PC-9 (cell line): ENCODE measurements around the gene THEMIS2.

ENCODE experiments used
- EZH2 ChIP-seq: fragments of 200-600 bp; sonication (generic); IDR thresholded peaks from 2 replicates; pipeline ENCODE4 v1.8.0; 2017; ENCODE audit warnings: antibody characterized with exemption, low read depth
- TF ChIP-seq, protein P1 (sequence below): fragments of 200-600 bp; sonication (generic); conservative IDR thresholded peaks from 2 replicates; pipeline ENCODE4 v1.6.1; 2017; ENCODE audit warnings: mixed run types, antibody characterized with exemption, mild to moderate bottlenecking, moderate library complexity

DNA sequence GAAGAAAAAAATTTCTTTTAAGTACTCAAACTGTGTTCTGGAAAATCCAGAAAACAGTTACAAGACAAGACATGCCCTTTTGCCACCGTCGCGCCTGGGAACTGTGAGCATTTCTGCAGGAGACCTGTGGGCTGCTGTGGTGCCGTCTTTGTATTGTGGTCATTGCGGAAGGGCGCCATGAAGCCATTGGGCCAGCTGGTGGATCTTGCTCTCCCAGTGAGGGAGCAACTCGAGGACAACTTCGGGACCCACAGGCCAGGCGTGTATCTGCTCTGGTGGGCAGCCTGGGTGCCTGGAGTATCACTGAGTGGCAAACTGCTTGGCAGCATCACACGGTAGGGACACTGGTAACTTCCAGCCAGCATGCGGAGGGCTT lies 3.8 kb upstream of the THEMIS2 start:
- no peak for TF ChIP-seq EZH2
- TF ChIP-seq, protein P1, sequence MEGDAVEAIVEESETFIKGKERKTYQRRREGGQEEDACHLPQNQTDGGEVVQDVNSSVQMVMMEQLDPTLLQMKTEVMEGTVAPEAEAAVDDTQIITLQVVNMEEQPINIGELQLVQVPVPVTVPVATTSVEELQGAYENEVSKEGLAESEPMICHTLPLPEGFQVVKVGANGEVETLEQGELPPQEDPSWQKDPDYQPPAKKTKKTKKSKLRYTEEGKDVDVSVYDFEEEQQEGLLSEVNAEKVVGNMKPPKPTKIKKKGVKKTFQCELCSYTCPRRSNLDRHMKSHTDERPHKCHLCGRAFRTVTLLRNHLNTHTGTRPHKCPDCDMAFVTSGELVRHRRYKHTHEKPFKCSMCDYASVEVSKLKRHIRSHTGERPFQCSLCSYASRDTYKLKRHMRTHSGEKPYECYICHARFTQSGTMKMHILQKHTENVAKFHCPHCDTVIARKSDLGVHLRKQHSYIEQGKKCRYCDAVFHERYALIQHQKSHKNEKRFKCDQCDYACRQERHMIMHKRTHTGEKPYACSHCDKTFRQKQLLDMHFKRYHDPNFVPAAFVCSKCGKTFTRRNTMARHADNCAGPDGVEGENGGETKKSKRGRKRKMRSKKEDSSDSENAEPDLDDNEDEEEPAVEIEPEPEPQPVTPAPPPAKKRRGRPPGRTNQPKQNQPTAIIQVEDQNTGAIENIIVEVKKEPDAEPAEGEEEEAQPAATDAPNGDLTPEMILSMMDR: no peak
